Panc1 (cell line): ENCODE measurements around the gene SGMS1. TPM values are rescaled to one million over a fixed set of nuclear protein-coding genes. Genes with fewer than 3 reads are reported as not detected.

Experiments
- ATAC-seq: fragments of 200-7000 bp; cut with Tn5 transposase; 2 replicates; pipeline ENCODE4 v1.9.1; 2020; ENCODE audit warnings: mild to moderate bottlenecking, moderate library complexity
- BruUV-seq: library from RNA; stranded (reverse); fragments of 400-500 nt; replicated peaks from 2 replicates; lab custom pipeline; 2021; lab: Mats Ljungman, UMichigan
- CTCF ChIA-PET: fragments of 300-600 bp; sonication (Branson Sonifier 250); formaldehyde crosslinking; loops from one replicate; lab custom pipeline; 2022; ENCODE audit warnings: antibody characterized with exemption; lab: Charles Lee
- POLR2A ChIA-PET: fragments of 300-600 bp; sonication (Branson Sonifier 250); formaldehyde crosslinking; loops from one replicate; lab custom pipeline; 2022; ENCODE audit warnings: antibody characterized with exemption; lab: Charles Lee
- DNase-seq: peaks from one replicate; pipeline ENCODE4 v3.0.0-alpha.2; 2010; ENCODE audit warnings: low read depth, low spot score
- H3K27ac ChIP-seq: 2 replicates; pipeline ENCODE4 v1.5.1; 2011; ENCODE audit warnings: mild to moderate bottlenecking, low read length, inconsistent platforms
- H3K27me3 ChIP-seq: fragments of 200-500 bp; sonication (Bioruptor generic); 2 replicates; pipeline ENCODE4 v1.6.0; 2014; ENCODE audit warnings: low read length, inconsistent platforms; ENCODE audit not compliant: control insufficient read depth, insufficient read depth
- H3K36me3 ChIP-seq: fragments of 200-500 bp; sonication (Bioruptor generic); 2 replicates; pipeline ENCODE4 v1.5.1; 2014; ENCODE audit warnings: inconsistent platforms, mild to moderate bottlenecking, low read length, moderate library complexity; ENCODE audit not compliant: control insufficient read depth, insufficient read depth
- H3K4me1 ChIP-seq: 2 replicates; pipeline ENCODE4 v1.5.1; 2011; ENCODE audit warnings: inconsistent platforms, mild to moderate bottlenecking, low read length, moderate library complexity; ENCODE audit not compliant: control insufficient read depth, insufficient read depth
- H3K4me3 ChIP-seq, 2 experiments: 2 replicates each; pipeline ENCODE4 v1.5.1; 2011 to 2012; ENCODE audit warnings: low read depth in 2 of 2, low read length in 2 of 2, mild to moderate bottlenecking in 2 of 2, inconsistent platforms in 1 of 2, moderate library complexity in 1 of 2
- H3K9me3 ChIP-seq: fragments of 200-500 bp; sonication (Bioruptor generic); 2 replicates; pipeline ENCODE4 v1.5.1; 2014; ENCODE audit warnings: low read depth, mild to moderate bottlenecking, inconsistent platforms, low read length, moderate library complexity; ENCODE audit not compliant: control insufficient read depth, insufficient read depth
- CTCF ChIP-seq: fragments of 450-650 bp; IDR thresholded peaks from 2 replicates; pipeline ENCODE4 v1.5.1; 2017; ENCODE audit warnings: mild to moderate bottlenecking
- POLR2AphosphoS5 ChIP-seq: IDR thresholded peaks from 2 replicates; pipeline ENCODE4 v1.6.1; 2012; ENCODE audit warnings: mild to moderate bottlenecking, low read depth, low read length, moderate library complexity
- REST ChIP-seq, 2 experiments: IDR thresholded peaks; 2 replicates each; pipeline ENCODE4 v1.6.1; 2011 to 2012; ENCODE audit warnings: low read depth in 2 of 2, control low read depth in 1 of 2, low read length in 1 of 2, mild to moderate bottlenecking in 1 of 2, moderate library complexity in 1 of 2; ENCODE audit not compliant: insufficient read depth in 1 of 2
- SIN3A ChIP-seq: IDR thresholded peaks from 2 replicates; pipeline ENCODE4 v1.6.1; 2012; ENCODE audit warnings: low read depth, mild to moderate bottlenecking, low read length, moderate library complexity, borderline replicate concordance; ENCODE audit not compliant: insufficient read depth
- TCF7L2 ChIP-seq: IDR thresholded peaks from 2 replicates; pipeline ENCODE4 v1.6.1; 2011; ENCODE audit warnings: mild to moderate bottlenecking, low read depth, low read length, inconsistent platforms
- in situ Hi-C: cut with HindIII; loops from 2 replicates; pipeline ENCODE4 v1.10.0; 2016; ENCODE audit warnings: low sequenced_read_pairs, low pct_unique_long_range_greater_than_20kb
- intact Hi-C: fragments of 100-400 bp; cut with micrococcal nuclease; formaldehyde crosslinking; loops from one replicate; pipeline ENCODE4 v1.10.0; 2022; ENCODE audit not compliant: unreplicated experiment
- total RNA-seq: library from RNA; stranded (reverse); gene quantifications from one replicate; pipeline ENCODE4 v1.2.1, GENCODE V29; 2021; ENCODE audit not compliant: unreplicated experiment

The SGMS1 gene
- total RNA-seq, 1 experiment from 2014 or later: 22.0 TPM

- H3K9me3 ChIP-seq: no peaks in the 10 kb centered on the region
- no peak for TF ChIP-seq SIN3A
- TF ChIP-seq CTCF: no peak
- no peak for TF ChIP-seq REST (IDR thresholded peaks at IDR 0.05; ENCODE audit: insufficient read depth in 1 of 2, low read depth in 2 of 2, low read length in 1 of 2)
- TF ChIP-seq TCF7L2: no peak
- TF ChIP-seq POLR2AphosphoS5: no peak
- BruUV-seq: no TSS peak
- no peak overlapping the region for H3K4me3 ChIP-seq
- ATAC-seq: no peak
- in situ Hi-C loops: no loop called here
- CTCF ChIA-PET: no interaction called here
- H3K27me3 ChIP-seq: no peaks in the 10 kb centered on the region
- POLR2A ChIA-PET: no interaction called here
- H3K36me3 ChIP-seq: no peaks in the 10 kb centered on the region
- no peak overlapping the region for H3K27ac ChIP-seq
- intact Hi-C loops: no loop called here
- no peak for DNase-seq
- H3K4me1 ChIP-seq: peaks cover 15% of the 10 kb centered on the region
These were observed 46.7 kb downstream of the SGMS1 start for GRCh38 chr10:50577010-50577409.

- ATAC-seq: peak; percentile 42; the same call in 1 of the 2 replicates
- no TSS peak for BruUV-seq
- no peak for TF ChIP-seq TCF7L2
These were observed 47.4 kb downstream of the SGMS1 start for GRCh38 chr10:50576245-50576815.

GRCh38 chr10:50575477-50576244 lies 48.1 kb downstream of the SGMS1 start:
- H3K27me3 ChIP-seq: no peaks in the 10 kb centered on the region
- POLR2A ChIA-PET: no interaction called here
- peaks cover 15% of the 10 kb centered on the region for H3K4me1 ChIP-seq
- H3K4me3 ChIP-seq: no peak overlapping the region
- no peak overlapping the region for H3K27ac ChIP-seq
- no peak for ATAC-seq
- no peak for TF ChIP-seq TCF7L2
- TF ChIP-seq POLR2AphosphoS5: no peak
- no peak for TF ChIP-seq CTCF
- no peak for TF ChIP-seq SIN3A
- no peak for TF ChIP-seq REST (IDR thresholded peaks at IDR 0.05; ENCODE audit: insufficient read depth in 1 of 2, low read depth in 2 of 2, low read length in 1 of 2)
- intact Hi-C loops (no loop called here), in situ Hi-C loops (no loop called here)
- no peaks in the 10 kb centered on the region for H3K9me3 ChIP-seq
- DNase-seq: no peak
- CTCF ChIA-PET: no interaction called here
- BruUV-seq: no TSS peak
- H3K36me3 ChIP-seq: no peaks in the 10 kb centered on the region

More at GRCh38 chr10:50576245-50576815, 47.4 kb downstream of the SGMS1 start:
- ChIA-PET CTCF (no interaction called here), POLR2A (no interaction called here)
- Histone ChIP-seq H3K9me3 (no peaks in the 10 kb centered on the region), H3K36me3 (no peaks in the 10 kb centered on the region), H3K27ac (no peak overlapping the region), H3K27me3 (no peaks in the 10 kb centered on the region), H3K4me1 (peaks cover 15% of the 10 kb centered on the region), H3K4me3 (no peak overlapping the region)
- intact Hi-C loops (no loop called here), in situ Hi-C loops (no loop called here)
- DNase-seq: no peak
